ENCODE measurements around the gene ABO. TPM values are rescaled to one million over a fixed set of nuclear protein-coding genes. Genes with fewer than 3 reads are reported as not detected.

Gene ABO
- total RNA-seq, 1 experiment from 2014 or later, result 0.37 TPM

GRCh38 chr9:133238851-133239532, 36.0 kb downstream of the ABO start:
- Histone ChIP-seq H3K23ac (ENCODE audit: insufficient read length, low read depth, low read length) (no peak overlapping the region), H3K18ac (ENCODE audit: insufficient read length, low read depth, low read length) (no peak overlapping the region), H3K9me3 (ENCODE audit: control insufficient read depth, low read depth, low read length) (no peaks in the 10 kb centered on the region), H3K4me1 (ENCODE audit: insufficient read depth, low read length) (no peaks in the 10 kb centered on the region), H2BK20ac (ENCODE audit: low read depth, low read length, poor library complexity, severe bottlenecking) (no peak overlapping the region), H3K14ac (ENCODE audit: insufficient read depth, low read length) (0 out of 2 replicates have a peak overlapping the region, but pooled peaks have one; percentile 19), H3K4ac (ENCODE audit: low read depth, low read length) (no peak overlapping the region), H2BK15ac (ENCODE audit: low read depth, low read length) (no peak overlapping the region), H3K27ac (ENCODE audit: insufficient read length, low read depth, low read length) (no peak overlapping the region), H4K8ac (replicated peaks; ENCODE audit: insufficient read length, low read depth, low read length) (no peak overlapping the region), H3K4me2 (ENCODE audit: insufficient read depth, insufficient read length, low read length) (peak overlapping the region; percentile 88), H4K91ac (ENCODE audit: insufficient read length, low read depth, low read length) (no peak overlapping the region), H3K27me3 (ENCODE audit: insufficient read depth, low read length) (no peaks in the 10 kb centered on the region; the same call in 1 of the 2 replicates), H3K79me1 (ENCODE audit: insufficient read depth, low read depth, low read length, poor library complexity, severe bottlenecking) (no peaks in the 10 kb centered on the region), H3T11ph (ENCODE audit: low read length) (no peak overlapping the region), H4K5ac (ENCODE audit: insufficient read length, low read depth, low read length) (no peak overlapping the region), H3K9ac (ENCODE audit: extremely low read depth, insufficient read length, low read length) (no peak overlapping the region), H2AK5ac (ENCODE audit: insufficient read length, low read length) (no peak overlapping the region), H2AFZ (ENCODE audit: low read length) (peak overlapping the region; percentile 79), H3K79me2 (ENCODE audit: insufficient read depth, low read length) (no peaks in the 10 kb centered on the region), H2BK12ac (ENCODE audit: insufficient read length, low read depth, low read length) (no peak overlapping the region), H3K23me2 (ENCODE audit: insufficient read length, low read depth, low read length, poor library complexity, severe bottlenecking) (peaks cover 9% of the 10 kb centered on the region), H3K56ac (ENCODE audit: insufficient read length, low read depth, low read length) (no peak overlapping the region), H4K20me1 (ENCODE audit: control insufficient read depth, insufficient read depth, insufficient read length) (no peaks in the 10 kb centered on the region), H2BK5ac (ENCODE audit: insufficient read length, low read length) (no peak overlapping the region), H2BK120ac (ENCODE audit: low read depth, low read length, poor library complexity, severe bottlenecking) (no peak overlapping the region)
- H3K9me3 Mint-ChIP-seq, result no peaks in the 10 kb centered on the region; a peak in 1 of 5 replicates
- DNase-seq, result peak; percentile 94
- peaks cover 5% of the 10 kb centered on the region in 2 experiments for H3K4me1 Mint-ChIP-seq
- TF ChIP-seq CTCF (conservative IDR thresholded peaks at IDR 0.05), result peak; percentile 99
- peaks cover 53% of the 10 kb centered on the region for H3K27me3 Mint-ChIP-seq (ENCODE audit: low read depth)
- no CpG with 5 or more reads among the region's 26 CpGs for WGBS (ENCODE audit: extremely low coverage, insufficient read length, low lambda C conversion rate)
- no peaks in the 10 kb centered on the region; a peak in 1 of 7 replicates for H3K36me3 Mint-ChIP-seq (ENCODE audit: insufficient read depth in 1 of 3, low read depth in 3 of 3)
- H3K4me3 Mint-ChIP-seq, result peak overlapping the region; percentile 59 to 79
- H3K27ac Mint-ChIP-seq, result peak overlapping the region; percentile 59 to 91 (median 90); a peak in 5 of 7 replicates

Data from H9 (cell line).